Parathyroid adenoma (tissue), 2 donors: ENCODE measurements around the gene ASPDH.

Experiments
- H2AFZ ChIP-seq: fragments of 300-600 bp; sonication (generic); one replicate; pipeline ENCODE4 v1.7.0; 2017; ENCODE audit warnings: antibody characterized with exemption, mild to moderate bottlenecking
- H3K27ac ChIP-seq: fragments of 300-600 bp; sonication (generic); one replicate; pipeline ENCODE4 v1.7.0; 2017
- H3K27me3 ChIP-seq: fragments of 300-600 bp; sonication (generic); one replicate; pipeline ENCODE4 v1.7.0; 2017; ENCODE audit warnings: low read length; ENCODE audit not compliant: control insufficient read depth, insufficient read depth
- H3K36me3 ChIP-seq: fragments of 300-600 bp; sonication (generic); one replicate; pipeline ENCODE4 v1.7.0; 2017; ENCODE audit warnings: low read length; ENCODE audit not compliant: control insufficient read depth, insufficient read depth
- H3K4me1 ChIP-seq: fragments of 300-600 bp; sonication (generic); one replicate; pipeline ENCODE4 v1.7.0; 2017; ENCODE audit warnings: control low read depth
- H3K4me2 ChIP-seq: fragments of 300-600 bp; sonication (generic); one replicate; pipeline ENCODE4 v1.7.0; 2017; ENCODE audit warnings: low read length
- H3K4me3 ChIP-seq: fragments of 300-600 bp; sonication (generic); one replicate; pipeline ENCODE4 v1.7.0; 2017; ENCODE audit warnings: low read depth, low read length
- H3K79me2 ChIP-seq: fragments of 300-600 bp; sonication (generic); one replicate; pipeline ENCODE4 v1.7.0; 2017; ENCODE audit warnings: control low read depth
- H3K9ac ChIP-seq: fragments of 300-600 bp; sonication (generic); one replicate; pipeline ENCODE4 v1.7.0; 2017; ENCODE audit warnings: mild to moderate bottlenecking
- H3K9me3 ChIP-seq: fragments of 300-600 bp; sonication (generic); one replicate; pipeline ENCODE4 v1.7.0; 2017; ENCODE audit warnings: low read length; ENCODE audit not compliant: control insufficient read depth
- CTCF ChIP-seq: fragments of 300-600 bp; sonication (generic); IDR thresholded peaks from one replicate; pipeline ENCODE4 v1.7.0; 2017; ENCODE audit warnings: antibody characterized with exemption, mild to moderate bottlenecking
- donor health status: primary hyperparathyroidism.

ASPDH gene

GRCh38 chr19:50498219-50499056 lies 15.3 kb downstream of the ASPDH start:
- no peaks in the 10 kb centered on the region for H3K36me3 ChIP-seq
- H3K4me3 ChIP-seq, result no peak overlapping the region
- TF ChIP-seq CTCF, result no peak
- H3K9me3 ChIP-seq, result no peaks in the 10 kb centered on the region
- no peaks in the 10 kb centered on the region for H3K4me1 ChIP-seq
- no peak overlapping the region for H2AFZ ChIP-seq
- H3K9ac ChIP-seq, result no peak overlapping the region
- H3K27ac ChIP-seq, result no peak overlapping the region
- no peaks in the 10 kb centered on the region for H3K79me2 ChIP-seq
- H3K4me2 ChIP-seq, result no peak overlapping the region
- no peaks in the 10 kb centered on the region for H3K27me3 ChIP-seq

- H2AFZ ChIP-seq, result no peak overlapping the region
- H3K9me3 ChIP-seq, result no peaks in the 10 kb centered on the region
- H3K4me1 ChIP-seq, result no peaks in the 10 kb centered on the region
- no peaks in the 10 kb centered on the region for H3K79me2 ChIP-seq
- H3K27me3 ChIP-seq, result no peaks in the 10 kb centered on the region
- no peak overlapping the region for H3K9ac ChIP-seq
- no peak for TF ChIP-seq CTCF
- no peak overlapping the region for H3K4me2 ChIP-seq
- H3K36me3 ChIP-seq, result no peaks in the 10 kb centered on the region
- no peak overlapping the region for H3K27ac ChIP-seq
- H3K4me3 ChIP-seq, result no peak overlapping the region
Observed at GRCh38 chr19:50497022-50497405, 16.7 kb downstream of the ASPDH start.

GRCh38 chr19:50496189-50497021 lies 17.3 kb downstream of the ASPDH start:
- TF ChIP-seq CTCF, result no peak
- Histone ChIP-seq H3K4me1 (no peaks in the 10 kb centered on the region), H3K27ac (no peak overlapping the region), H3K9ac (no peak overlapping the region), H3K79me2 (no peaks in the 10 kb centered on the region), H3K4me2 (no peak overlapping the region), H3K36me3 (no peaks in the 10 kb centered on the region), H3K27me3 (no peaks in the 10 kb centered on the region), H3K4me3 (no peak overlapping the region), H3K9me3 (no peaks in the 10 kb centered on the region), H2AFZ (no peak overlapping the region)

GRCh38 chr19:50495020-50495531 lies 18.6 kb downstream of the ASPDH start:
- Histone ChIP-seq H3K4me1 (no peaks in the 10 kb centered on the region), H2AFZ (no peak overlapping the region), H3K9me3 (no peaks in the 10 kb centered on the region), H3K27me3 (no peaks in the 10 kb centered on the region), H3K4me2 (no peak overlapping the region), H3K36me3 (no peaks in the 10 kb centered on the region), H3K9ac (no peak overlapping the region), H3K4me3 (no peak overlapping the region), H3K79me2 (no peaks in the 10 kb centered on the region), H3K27ac (no peak overlapping the region)
- TF ChIP-seq CTCF, result no peak
